Heart left ventricle (tissue), 16 donors: Measurements from ENCODE around the gene ARRDC1. TPM values are rescaled to one million over a fixed set of nuclear protein-coding genes. Genes with fewer than 3 reads are reported as not detected.

Experiments
- ATAC-seq, 4 donors: fragments of 200-7000 bp; cut with Tn5 transposase; one replicate each; pipeline ENCODE4 v1.9.1; 2020 to 2022; ENCODE audit warnings: moderate library complexity in 4 of 4, mild to moderate bottlenecking in 3 of 4, moderate number of reproducible peaks in 1 of 4
- DNase-seq, 5 donors: peaks; one replicate each; pipeline ENCODE4 v3.0.0-alpha.2; 2020
- H3K27ac ChIP-seq, 12 donors: fragments of 200-600 bp; sonication (generic) in 4 of 12; one replicate each; pipeline versions ENCODE4 v1.5.0 to v1.8.0; 2016 to 2022; ENCODE audit warnings: mild to moderate bottlenecking in 2 of 12
- H3K27me3 ChIP-seq, 9 donors: fragments of 200-600 bp; sonication (generic) in 2 of 9; one replicate each; pipeline versions ENCODE4 v1.5.1 to v1.8.0; 2016 to 2022; ENCODE audit warnings: mild to moderate bottlenecking in 3 of 9
- H3K36me3 ChIP-seq, 9 donors: fragments of 200-600 bp; sonication (generic) in 2 of 9; one replicate each; pipeline versions ENCODE4 v1.5.0 to v1.8.0; 2018 to 2022; ENCODE audit warnings: mild to moderate bottlenecking in 2 of 9
- H3K4me1 ChIP-seq, 12 donors: fragments of 200-600 bp; sonication (generic) in 4 of 12; one replicate each; pipeline versions ENCODE4 v1.5.0 to v1.8.0; 2016 to 2022; ENCODE audit warnings: mild to moderate bottlenecking in 3 of 12
- H3K4me3 ChIP-seq, 12 donors: fragments of 200-600 bp; sonication (generic) in 4 of 12; one replicate each; pipeline versions ENCODE4 v1.5.0 to v1.8.0; 2017 to 2022; ENCODE audit warnings: mild to moderate bottlenecking in 9 of 12, moderate library complexity in 4 of 12
- H3K9me3 ChIP-seq, 12 donors: fragments of 200-600 bp; sonication (generic) in 4 of 12; one replicate each; pipeline versions ENCODE4 v1.5.0 to v1.8.0; 2016 to 2022; ENCODE audit warnings: mild to moderate bottlenecking in 1 of 12
- POLR2A ChIP-seq, 2 donors: fragments of 450-650 bp; IDR thresholded peaks; one replicate each; pipeline ENCODE4 v1.6.1; 2017; ENCODE audit warnings: antibody characterized with exemption in 2 of 2, mild to moderate bottlenecking in 2 of 2, moderate library complexity in 2 of 2
- WGBS, 4 donors: extraction: QIAGEN DNeasy Blood & Tissue Kit in 2 of 4; methylation state at CpG; one replicate each; pipeline versions ENCODE4 v1.1.5 to v1.1.7; 2013 to 2018; 5-methylcytosine and 5-hydroxymethylcytosine counted together
- intact Hi-C, 10 donors: fragments of 100-400 bp; cut with DNase I; formaldehyde crosslinking; loops; one replicate each; pipeline versions ENCODE4 v1.11.1 to v1.14.2; 2022
- polyA plus RNA-seq, 2 donors: library from polyadenylated mRNA; stranded (reverse); fragments of 200-250 nt; gene quantifications; one replicate each; pipeline ENCODE4 v1.2.3, GENCODE V29; 2013
- total RNA-seq, 9 donors: library from RNA; depleted of rRNA in 2 of 9; stranded (reverse); fragments of >200 nt in 2 of 9; fragmentation: NEBNext Ultra II Directional in 3 of 9; extraction: Animal tissue kit (Norgen Biotek cat#: 25700) in 3 of 9; gene quantifications; one replicate each; pipeline versions ENCODE4 v1.1.0 to v1.2.4, GENCODE V29; 2016 to 2023
- TF ChIP-seq, protein P1 (sequence below), 12 donors: fragments of 200-600 bp; sonication (generic) in 4 of 12; IDR thresholded peaks; one replicate each; pipeline versions ENCODE4 v1.5.0 to v1.8.0; 2018 to 2022; ENCODE audit warnings: antibody characterized with exemption in 12 of 12, mild to moderate bottlenecking in 5 of 12
- donor health status: ischemic (EF 13 %, LVEDD 7.1; RV severe dilation, severe dysfunction).
- donor health status: healthy with polysubstance abuse.
- donor health status: DM: no; HTN: yes; CAD: no.
- donor health status: DM: no; HTN: no; CAD: no.
- donor health status: ischemic (EF 25% LVEDD 6.9; RV normal size, moderate dysfunction).
- donor health status: ischemic (EF 25% LVEDD 5.7; RV mildly dilated, moderate dysfunction).
- donor health status: healthy.
- donor health status: DM: yes; HTN: yes; CAD: no.
- donor health status: ischemic (EF 35%, LVEDD 5.7; RV mildly dilated, moderate dysfunction).
- donor health status: nonischemic (EF 11% LVEDD 7.7; RV severe dilation, severe dysfunction).
- donor health status: DM: yes; HTN: yes; CAD: no.
- donor health status: PGD.
- donor health status: ischemic (EF 29% LVEDD 5.4; RV normal size, mild dysfunction).
- donor health status: nonischemic (EF 23%, LVEDD 6.1; RV moderate dilation, normal function).

Gene ARRDC1
- total and polyA plus RNA-seq, 11 donors: 14.1 to 43.6 (median 23.2) TPM

DNA sequence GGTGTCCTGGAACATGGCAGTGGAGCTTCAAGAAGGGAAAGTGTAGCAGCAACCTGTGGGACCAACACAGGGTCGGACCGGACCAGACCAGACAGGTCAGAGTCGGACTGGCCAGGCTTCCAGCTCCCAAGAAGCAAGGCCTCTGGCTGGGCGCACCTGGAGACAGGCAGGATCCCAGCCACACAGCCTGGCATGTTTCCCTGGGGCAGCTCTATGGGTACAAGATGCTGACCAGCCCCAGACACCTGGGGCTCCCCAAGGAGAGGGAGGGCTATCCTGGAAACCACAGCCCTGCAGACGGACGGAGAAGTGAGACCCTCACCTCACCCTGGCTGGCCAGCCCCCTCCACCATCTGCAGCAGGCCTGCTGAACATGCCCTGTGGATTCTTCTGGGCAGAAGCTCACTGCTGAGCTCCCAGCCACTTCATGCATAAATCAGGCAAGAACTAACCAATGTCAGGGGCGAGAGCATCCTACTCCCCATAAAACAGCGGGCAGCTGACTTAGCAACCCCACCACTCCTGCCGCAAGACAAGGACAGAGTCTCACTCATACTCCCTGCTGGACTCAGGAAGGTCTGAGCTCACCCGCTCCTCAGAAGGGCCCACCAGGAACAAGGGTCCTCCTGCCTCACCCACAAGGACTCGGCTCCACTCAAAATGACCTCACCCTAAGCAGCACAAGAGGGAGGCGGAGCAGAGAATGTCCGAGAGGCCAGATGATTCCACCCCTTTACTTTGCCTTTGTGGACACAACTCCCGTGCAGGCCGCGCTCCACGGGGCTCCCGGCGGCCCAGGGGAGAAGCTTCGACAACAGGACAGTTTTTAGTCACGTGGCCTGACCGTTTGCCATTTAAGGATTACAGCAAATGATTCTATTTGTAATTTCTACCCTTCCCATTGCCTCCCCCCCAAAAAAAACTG is 23.9 kb upstream of the ARRDC1 start:
- H3K4me1 ChIP-seq: peaks cover 7 to 30% (median 20%) of the 10 kb centered on the region in 12 donors
- intact Hi-C loops: no loop called here
- peaks cover 0 to 41% (median 34%) of the 10 kb centered on the region in 9 donors for H3K36me3 ChIP-seq
- 90 to 94% (median 93%) methylated on average over 19 to 22 of the region's 22 CpGs for WGBS, 4 donors
- DNase-seq: no peak
- no peak overlapping the region for H3K4me3 ChIP-seq
- no peak overlapping the region for H3K27ac ChIP-seq
- H3K9me3 ChIP-seq: no peaks in the 10 kb centered on the region
- no peaks in the 10 kb centered on the region for H3K27me3 ChIP-seq
- no peak for ATAC-seq
- no peak for TF ChIP-seq POLR2A (IDR thresholded peaks at IDR 0.05)
- TF ChIP-seq, protein P1, sequence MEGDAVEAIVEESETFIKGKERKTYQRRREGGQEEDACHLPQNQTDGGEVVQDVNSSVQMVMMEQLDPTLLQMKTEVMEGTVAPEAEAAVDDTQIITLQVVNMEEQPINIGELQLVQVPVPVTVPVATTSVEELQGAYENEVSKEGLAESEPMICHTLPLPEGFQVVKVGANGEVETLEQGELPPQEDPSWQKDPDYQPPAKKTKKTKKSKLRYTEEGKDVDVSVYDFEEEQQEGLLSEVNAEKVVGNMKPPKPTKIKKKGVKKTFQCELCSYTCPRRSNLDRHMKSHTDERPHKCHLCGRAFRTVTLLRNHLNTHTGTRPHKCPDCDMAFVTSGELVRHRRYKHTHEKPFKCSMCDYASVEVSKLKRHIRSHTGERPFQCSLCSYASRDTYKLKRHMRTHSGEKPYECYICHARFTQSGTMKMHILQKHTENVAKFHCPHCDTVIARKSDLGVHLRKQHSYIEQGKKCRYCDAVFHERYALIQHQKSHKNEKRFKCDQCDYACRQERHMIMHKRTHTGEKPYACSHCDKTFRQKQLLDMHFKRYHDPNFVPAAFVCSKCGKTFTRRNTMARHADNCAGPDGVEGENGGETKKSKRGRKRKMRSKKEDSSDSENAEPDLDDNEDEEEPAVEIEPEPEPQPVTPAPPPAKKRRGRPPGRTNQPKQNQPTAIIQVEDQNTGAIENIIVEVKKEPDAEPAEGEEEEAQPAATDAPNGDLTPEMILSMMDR (IDR thresholded peaks at IDR 0.05): no peak

GRCh38 chr9:137582286-137582860 is 23.1 kb upstream of the ARRDC1 start:
- DNase-seq: peak in 1 of 5 donors; percentile 19
- Histone ChIP-seq H3K36me3 (peaks cover 0 to 48% (median 42%) of the 10 kb centered on the region in 9 donors), H3K27me3 (no peaks in the 10 kb centered on the region), H3K4me1 (peaks cover 5 to 22% (median 13%) of the 10 kb centered on the region in 12 donors), H3K4me3 (no peak overlapping the region), H3K27ac (no peak overlapping the region), H3K9me3 (no peaks in the 10 kb centered on the region)
- intact Hi-C loops: no loop called here
- WGBS, 4 donors: 73 to 83% (median 80%) methylated on average over 15 to 20 of the region's 20 CpGs
- TF ChIP-seq POLR2A (IDR thresholded peaks at IDR 0.05): no peak
- TF ChIP-seq, protein P1 (IDR thresholded peaks at IDR 0.05): peak in 7 of 12 donors; percentile 10 to 31 (median 22)
- ATAC-seq: no peak

DNA sequence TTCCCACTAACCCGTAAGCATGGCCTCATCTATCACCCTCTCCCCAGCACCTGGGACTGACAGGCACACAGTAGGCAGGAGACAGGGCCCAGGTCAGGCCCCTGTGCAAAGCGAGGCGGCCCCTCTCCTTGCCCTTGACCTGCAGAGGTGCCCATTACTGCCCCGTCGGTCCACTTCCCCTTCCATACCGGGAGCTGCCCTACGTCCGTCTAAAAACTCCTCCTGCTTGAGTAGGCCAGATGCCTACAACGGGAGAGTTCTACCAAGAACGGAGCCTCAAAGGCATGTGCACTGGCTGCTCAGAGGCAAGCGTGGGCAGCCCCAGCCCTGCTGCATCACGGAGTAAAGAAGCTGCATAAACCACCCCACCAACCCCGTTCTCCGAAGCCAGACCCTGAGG is 22.1 kb upstream of the ARRDC1 start:
- H3K36me3 ChIP-seq: peaks cover 0 to 57% (median 51%) of the 10 kb centered on the region in 9 donors
- DNase-seq: no peak
- WGBS, 4 donors: 85 to 88% (median 86%) methylated on average over 14 of the region's 14 CpGs

More for the DNA sequence above, 22.1 kb upstream of the ARRDC1 start:
- no peak overlapping the region for H3K4me3 ChIP-seq
- H3K27me3 ChIP-seq: no peaks in the 10 kb centered on the region
- no peaks in the 10 kb centered on the region for H3K9me3 ChIP-seq
- peaks cover 0 to 14% (median 5%) of the 10 kb centered on the region in 12 donors for H3K4me1 ChIP-seq
- no peak for ATAC-seq
- intact Hi-C loops: no loop called here
- TF ChIP-seq POLR2A (IDR thresholded peaks at IDR 0.05): no peak
- TF ChIP-seq, protein P1 (IDR thresholded peaks at IDR 0.05): no peak
- no peak overlapping the region for H3K27ac ChIP-seq
